ENCODE results near the gene DENND4C.

GRCh38 chr9:19342947-19343346, 112.5 kb downstream of the DENND4C start:
- TF ChIP-seq, protein P1, sequence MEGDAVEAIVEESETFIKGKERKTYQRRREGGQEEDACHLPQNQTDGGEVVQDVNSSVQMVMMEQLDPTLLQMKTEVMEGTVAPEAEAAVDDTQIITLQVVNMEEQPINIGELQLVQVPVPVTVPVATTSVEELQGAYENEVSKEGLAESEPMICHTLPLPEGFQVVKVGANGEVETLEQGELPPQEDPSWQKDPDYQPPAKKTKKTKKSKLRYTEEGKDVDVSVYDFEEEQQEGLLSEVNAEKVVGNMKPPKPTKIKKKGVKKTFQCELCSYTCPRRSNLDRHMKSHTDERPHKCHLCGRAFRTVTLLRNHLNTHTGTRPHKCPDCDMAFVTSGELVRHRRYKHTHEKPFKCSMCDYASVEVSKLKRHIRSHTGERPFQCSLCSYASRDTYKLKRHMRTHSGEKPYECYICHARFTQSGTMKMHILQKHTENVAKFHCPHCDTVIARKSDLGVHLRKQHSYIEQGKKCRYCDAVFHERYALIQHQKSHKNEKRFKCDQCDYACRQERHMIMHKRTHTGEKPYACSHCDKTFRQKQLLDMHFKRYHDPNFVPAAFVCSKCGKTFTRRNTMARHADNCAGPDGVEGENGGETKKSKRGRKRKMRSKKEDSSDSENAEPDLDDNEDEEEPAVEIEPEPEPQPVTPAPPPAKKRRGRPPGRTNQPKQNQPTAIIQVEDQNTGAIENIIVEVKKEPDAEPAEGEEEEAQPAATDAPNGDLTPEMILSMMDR (IDR thresholded peaks at IDR 0.05; ENCODE audit: low read length) = no peak
- TF ChIP-seq EZH2 (IDR thresholded peaks at IDR 0.05; ENCODE audit: borderline replicate concordance, low read length) = no peak

Data from OCI-LY1 (cell line).